NCI-H748 treated with DMSO at 0.1 percent for 48 hours (cell line): ENCODE measurements around the gene FRK.
"Not testable (repeated sequence)": the region's sequence is repeated elsewhere in the genome, so short reads cannot be mapped to it uniquely, and the experiment has no call there.

Experiments used
- DNase-seq: peaks from one replicate; lab custom pipeline; 2025; lab: John Stamatoyannopoulos, UW

Gene FRK

DNA sequence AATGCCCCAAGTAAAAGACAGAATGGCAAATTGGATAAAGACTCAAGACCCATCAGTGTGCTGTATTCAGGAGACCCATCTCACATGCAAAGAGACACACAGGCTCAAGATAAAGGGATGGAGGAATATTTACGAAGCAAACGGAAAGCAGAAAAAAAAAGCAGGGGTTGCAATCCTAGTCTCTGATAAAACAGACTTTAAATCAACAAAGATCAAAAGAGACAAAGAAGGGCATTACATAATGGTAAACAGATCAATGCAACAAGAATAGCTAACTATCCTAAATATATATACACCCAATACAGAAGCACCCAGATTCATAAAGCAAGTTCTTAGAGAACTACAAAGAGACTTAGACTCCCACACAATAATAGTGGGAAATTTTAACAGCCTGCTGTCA, 123.2 kb downstream of the FRK start:
- not testable (repeated sequence) for DNase-seq

DNA sequence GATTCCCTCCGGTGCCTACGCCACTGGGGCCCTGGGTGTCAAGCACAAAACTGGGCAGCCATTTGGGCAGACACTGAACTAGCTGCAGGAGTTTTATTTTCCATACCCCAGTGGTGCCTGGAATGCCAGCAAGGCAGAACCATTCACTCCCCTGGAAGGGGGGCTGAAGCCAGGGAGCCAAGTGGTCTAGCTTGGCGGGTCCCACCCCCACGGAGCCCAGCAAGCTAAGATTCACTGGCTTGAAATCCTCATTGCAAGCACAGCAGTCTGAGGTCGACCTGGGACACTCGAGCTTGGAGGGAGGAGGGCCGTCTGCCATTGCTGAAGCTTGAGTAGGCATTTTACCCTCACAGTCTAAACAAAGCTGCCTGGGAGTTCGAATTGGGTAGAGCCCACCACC, 125.3 kb downstream of the FRK start:
- DNase-seq: no peak

DNA sequence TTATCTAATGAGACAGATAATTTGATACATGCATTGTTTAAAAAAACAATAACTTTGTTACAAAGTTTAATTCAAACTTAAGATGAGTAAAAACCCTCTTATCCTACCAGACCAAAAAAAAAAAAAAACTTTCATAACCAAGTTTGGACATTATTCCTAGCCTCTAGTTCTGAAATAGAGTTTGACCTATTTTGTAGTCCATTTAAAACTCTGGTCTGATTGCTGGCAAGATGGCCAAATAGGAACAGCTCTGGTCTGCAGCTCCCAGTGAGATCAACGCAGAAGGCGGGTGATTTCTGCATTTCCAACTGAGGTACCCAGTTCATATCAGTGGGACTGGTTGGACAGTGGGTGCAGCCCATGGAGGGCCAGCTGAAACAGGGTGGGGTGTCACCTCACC, 125.9 kb downstream of the FRK start:
- no peak for DNase-seq

DNA sequence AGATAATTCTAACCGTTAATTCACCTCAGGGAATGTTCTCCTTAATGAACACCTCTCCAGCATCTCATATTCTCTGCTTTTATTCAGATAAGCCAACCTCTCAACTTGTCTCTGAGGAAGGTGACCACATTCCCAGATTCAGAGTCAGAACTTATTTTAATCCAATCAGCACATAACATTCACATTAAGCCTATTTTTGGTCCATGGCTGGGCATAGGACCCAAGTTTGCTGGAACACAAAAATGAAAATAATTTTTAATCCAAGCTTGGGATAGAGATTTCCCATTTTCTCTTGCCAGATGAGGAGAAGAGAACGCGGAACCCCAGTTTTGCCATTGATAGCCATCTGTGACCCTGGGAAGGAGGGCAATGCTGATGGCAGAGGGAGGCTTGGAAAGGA, 126.5 kb downstream of the FRK start:
- DNase-seq: no peak

DNA sequence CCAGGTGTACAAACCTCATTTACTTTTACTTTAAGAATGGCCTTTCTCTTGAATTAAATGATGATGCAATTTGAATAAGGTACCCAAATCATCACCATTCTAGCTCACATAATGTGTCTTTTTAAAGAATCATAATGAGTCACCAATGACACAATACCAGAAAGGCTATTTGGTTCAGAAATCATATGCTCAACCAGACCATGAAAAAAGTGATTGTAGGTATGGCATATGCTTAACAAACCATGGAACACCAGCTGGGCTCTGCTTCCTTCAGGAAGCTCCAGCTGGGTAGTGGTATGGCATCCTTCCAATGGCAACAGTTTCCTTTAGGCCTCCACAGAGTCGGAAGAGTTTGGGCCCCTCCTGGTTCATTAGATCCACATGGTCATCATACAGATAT, 128.2 kb downstream of the FRK start:
- DNase-seq: no peak

DNA sequence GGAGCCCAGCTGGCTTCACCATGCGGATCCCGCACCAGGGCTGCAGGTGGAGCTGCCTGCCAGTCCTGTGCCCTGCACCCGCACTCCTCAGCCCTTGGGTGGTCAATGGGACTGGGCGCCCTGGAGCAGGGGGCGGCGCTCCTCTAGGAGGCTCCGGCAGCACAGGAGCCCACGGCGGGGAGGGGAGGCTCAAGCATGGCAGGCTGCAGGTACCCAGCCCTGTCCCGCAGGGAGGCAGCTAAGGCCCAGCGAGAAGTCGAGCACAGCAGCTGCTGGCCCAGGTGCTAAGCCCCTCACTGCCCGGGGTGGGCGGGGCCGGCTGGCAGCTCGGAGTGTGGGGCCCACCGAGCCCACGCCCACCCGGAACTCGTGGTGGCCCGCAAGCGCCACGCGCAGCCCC, 132.7 kb downstream of the FRK start:
- DNase-seq: not testable (repeated sequence)

DNA sequence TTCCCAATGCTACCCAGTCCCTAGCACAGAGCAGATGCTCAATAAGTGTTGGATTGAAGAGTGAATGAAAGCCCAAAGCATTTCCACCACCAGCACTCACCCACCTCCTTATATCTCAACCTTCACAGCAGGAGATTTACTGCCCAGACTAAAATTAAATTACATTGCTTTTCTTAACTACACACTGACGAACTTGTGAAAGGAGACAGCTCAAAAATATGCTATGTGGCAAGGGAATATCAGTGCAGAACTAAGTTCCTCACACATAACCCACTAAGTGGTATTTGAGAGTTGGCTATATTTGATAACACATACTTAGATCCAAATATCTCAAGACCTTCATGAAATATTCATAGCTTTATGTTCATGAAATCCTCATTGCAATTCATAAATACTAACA, 137.7 kb downstream of the FRK start:
- DNase-seq: no peak

DNA sequence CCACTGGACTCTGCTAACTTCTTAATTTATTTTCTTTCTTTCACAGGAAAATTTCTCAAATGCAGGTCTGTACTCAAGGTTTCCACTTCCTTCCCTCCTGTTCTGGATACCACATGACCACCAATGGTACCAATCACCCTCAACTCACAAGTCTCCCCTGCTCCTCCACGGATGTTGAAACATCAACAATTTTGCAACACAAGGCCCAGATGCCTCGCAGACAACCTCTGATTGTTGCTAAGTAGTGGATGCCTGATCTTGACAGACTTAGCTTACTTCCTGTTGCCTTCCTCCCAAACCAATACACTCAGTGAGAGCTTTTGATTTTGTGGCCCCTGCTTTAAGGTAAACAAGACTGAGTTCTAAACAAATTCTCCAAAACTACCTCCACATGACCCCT, 146.6 kb downstream of the FRK start:
- no peak for DNase-seq

DNA sequence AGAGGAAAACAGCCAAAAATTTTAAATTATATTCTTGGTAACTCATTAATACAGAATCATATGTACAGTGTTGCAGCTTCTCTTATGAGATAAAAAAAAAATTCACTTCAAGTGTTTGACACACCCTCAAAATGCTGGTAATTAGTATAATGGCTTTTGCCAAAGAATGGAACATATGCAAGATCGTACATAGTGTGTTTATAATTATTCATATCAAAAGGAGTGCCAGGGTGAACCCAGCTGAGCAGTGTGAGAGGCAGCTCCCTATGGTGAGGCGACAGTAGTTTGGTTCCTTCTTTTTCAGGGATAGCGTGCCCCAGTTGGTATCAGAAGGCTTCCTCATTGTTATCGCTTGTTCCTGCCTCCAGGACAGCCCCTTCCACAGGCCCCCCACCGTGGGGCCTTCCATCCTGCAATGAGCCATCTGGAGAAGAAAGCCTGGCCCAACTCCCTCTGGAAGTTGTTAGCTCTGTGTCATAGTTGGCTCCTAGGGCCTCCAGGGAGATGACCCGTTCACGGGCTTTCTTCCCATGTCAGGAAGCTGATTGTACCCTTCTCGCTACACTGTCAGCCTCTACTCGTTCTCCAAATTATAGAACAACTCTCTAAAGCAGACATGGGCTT, 150.7 kb downstream of the FRK start:
- DNase-seq: no peak

DNA sequence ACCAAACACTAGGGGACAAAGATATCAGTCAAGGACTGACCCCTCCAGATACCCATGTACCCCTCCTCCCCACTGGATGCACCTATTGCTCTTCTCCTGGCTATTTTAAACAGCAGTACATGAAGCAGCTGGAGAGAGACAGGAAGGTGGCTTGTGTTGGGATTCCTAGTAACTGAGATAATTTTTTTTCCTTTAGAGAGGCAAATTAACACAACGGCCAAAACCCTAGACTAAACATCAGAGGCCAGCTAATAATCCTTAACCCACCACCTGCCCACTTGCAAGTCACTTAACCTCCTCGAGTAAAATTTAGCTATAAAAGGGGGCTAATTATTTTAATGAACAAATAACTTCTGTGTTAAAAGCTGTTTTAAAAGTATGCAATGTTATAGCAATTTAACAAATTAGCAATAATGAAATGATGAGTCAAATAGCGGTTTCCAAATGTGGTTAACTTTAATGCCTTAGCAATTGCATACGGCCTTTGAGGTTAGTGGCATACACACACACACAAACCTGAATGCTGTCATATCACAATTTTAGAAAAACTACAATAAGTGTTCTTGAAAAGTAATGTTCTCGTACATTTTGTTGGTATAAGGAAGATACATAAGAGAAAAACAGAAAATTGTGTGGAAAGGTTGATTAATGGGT, 151.7 kb downstream of the FRK start:
- peak; percentile 9 for DNase-seq

DNA sequence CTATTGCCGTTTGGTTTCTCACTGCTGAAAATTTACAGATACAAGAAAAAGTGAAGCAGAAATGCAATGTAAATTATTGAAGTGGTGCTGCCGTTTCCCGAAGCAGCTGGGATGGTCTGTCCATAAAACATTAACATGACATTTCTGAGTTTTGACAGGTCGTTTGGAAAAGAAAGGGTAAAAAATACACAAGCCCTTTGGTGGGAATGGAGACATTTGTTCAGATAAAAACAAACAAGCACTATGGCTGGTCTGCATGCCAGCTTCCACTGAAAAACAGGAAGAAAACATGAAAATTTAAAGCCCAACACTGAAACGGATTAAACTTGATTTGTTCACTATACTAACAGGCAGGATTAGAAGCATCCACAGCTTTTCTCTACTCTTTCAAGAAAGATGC, 155.2 kb downstream of the FRK start:
- DNase-seq: no peak

DNA sequence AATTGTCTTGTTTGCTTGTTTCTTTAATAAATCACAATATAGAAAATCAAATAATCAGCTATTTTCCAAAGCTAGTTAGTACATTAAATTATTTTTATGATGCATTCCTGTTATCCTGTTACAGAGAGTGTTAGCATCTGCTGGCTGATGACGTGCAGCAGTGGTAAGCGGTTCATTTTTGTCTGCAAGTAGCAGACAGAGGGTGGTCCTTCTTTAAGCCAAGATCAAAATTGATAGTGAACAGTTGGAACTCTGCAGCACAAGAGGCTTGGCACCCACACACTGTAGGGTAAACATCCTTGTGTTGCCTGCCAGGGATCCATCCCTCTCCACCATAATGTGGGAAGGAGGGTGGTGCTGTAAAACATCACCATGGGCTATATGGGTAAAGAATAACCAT, 158.3 kb downstream of the FRK start:
- DNase-seq: no peak

DNA sequence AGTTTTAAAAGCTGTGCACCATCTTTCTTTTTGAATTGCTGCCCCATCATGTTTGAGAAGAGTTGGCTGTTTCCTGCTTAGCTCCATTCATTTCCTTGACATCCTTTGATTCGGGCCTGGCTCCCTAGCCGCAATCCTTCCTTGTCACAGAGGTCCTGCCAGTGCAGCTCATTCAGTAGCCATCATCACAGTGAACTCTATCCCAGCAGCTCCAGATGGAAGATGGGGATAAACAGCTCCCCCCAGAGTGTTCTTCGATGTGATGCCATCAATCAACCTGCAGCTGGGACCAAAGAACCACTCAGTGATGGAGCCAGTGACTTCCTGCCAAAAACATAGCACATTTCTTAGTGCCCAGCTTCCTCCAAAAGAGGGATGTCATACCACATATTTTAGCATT, 158.8 kb downstream of the FRK start:
- DNase-seq: no peak

DNA sequence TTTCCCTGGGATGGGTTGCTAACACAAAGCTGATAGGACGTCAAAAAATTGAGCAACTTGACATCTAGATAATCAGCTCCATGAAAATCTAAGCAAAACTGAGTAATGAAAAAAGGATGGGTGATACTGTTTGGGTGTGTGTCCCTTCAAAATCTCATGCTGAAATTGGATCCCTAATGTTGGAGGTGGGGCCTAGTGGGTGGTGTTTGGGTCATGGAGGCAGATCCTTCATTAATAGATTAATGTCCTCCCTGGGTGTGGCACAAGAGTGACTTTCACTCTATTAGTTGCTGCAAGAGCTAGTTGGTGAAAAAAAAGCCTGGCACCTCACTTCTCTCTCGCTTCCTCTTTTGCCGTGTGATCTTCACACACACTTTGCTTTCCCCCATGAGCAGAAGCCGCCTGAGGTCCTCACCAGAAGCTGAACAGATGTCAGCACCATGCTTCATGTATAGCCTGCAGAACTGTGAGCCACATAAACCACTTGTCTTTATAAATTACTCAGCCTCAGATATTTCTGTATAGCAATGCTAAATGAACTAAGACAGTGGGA, 160.9 kb downstream of the FRK start:
- DNase-seq: no peak

DNA sequence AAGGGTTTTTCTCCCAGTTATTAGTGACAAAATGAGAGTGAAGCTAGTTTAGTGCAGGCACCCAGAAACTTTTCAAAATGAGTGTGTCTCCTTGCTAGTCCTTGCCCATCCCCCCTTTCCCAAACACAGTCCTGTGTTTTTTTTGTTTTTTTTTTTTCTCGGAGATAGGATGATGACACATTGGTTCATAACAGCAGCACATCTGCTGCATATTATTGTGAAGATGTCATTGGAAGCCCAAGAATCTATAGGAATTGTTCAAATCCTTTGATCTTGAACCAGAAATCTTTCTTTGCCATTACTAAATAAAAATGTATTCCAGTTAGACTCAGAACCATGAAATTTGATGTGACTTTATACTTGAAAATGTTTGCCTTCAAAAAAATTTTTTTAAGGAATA, 162.4 kb downstream of the FRK start:
- DNase-seq: no peak

DNA sequence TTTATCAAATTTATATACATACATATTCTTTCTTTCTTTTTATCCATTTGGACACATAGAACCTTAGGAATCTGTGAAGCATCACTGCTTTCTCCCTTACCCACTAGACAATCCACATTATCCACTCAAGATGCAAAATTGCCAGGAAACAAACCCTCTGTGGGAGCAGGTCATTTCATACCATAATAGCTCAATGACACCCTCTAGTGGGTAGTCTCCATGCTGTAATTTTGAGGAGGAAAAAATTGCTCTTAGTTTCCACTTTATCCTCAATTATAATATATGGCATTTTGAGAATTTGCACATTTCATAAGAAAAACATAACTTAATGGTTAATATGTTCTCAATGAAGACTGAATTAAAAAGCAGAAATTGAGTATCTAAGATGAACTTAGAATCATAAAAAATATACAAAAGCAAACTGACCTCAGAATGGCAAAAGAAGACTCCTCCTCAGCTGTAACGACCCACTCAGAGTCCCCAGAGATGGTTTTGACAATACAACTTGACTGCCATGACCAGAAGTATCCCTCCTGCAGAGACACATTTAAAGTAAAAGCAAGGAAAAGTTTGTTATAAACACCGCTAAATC, 164.1 kb downstream of the FRK start:
- DNase-seq: peak; percentile 44

DNA sequence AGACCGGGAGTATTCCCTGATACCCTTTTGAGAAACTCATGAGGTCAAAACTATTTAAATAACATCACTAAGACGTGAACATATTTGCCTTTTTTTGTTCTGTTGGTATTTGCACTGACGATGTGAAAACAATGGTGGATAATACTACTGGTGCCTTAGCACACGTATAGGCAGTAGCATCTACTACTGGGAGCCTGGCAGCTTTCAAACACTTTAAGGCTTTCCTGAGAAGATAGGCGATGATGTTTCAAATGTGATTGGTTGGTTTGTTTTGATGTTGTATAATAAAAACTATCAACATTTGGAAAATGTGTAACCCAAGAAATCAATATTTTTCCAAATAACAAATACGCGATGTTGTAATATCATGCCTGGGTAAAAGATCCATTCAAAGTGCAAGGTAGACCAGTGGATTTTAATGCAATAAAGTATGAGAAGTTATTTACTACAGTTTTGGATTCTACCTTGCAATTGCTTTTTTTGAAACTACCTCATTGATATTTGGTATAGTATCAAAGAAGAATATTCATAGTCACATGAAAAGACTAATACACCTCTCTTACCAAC, 166.2 kb downstream of the FRK start:
- DNase-seq: no peak

DNA sequence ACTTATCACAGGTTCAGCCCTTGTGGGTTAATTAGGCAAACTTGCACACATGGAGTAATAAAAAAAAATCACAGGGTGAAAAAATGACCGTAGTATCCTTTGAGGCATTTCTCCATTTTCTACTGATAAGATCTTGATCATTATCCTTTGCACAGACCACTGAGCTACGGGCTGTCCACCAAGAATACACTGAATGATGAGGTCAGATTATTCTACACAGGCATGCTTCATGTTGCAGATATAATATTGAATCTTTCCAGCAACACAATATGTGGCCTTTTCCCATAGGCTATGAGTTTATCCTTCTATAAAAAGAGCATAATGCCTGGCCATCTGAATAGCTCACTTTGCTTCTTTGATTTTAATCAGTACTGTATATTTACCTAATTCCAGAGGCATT, 168.9 kb downstream of the FRK start:
- DNase-seq: no peak

DNA sequence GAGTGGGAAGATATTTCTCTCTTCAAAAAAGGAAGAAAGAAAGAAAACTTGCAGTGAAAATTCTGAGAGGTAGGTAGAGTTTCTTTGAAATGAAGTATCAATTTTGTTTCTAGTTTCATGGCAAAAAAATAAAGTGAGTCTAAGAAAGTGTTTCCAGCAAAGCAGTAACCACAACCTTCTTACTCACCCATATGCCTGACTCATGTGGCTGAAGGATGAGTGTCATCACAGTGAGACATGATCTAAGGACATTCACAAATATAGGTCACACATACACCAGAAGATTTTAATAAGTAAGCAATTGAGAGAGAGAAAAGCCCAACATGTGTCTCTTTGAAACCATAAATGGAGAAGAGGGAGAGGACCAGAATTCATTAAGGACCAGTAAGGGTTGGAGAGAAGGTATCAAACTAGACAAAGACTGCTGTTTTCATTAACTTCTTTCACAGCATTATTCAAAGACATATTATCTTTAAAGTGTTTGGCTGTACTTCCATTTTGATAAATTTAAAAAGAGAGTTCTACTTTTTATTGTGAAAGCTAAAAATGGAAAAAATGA, 169.5 kb downstream of the FRK start:
- DNase-seq: no peak

DNA sequence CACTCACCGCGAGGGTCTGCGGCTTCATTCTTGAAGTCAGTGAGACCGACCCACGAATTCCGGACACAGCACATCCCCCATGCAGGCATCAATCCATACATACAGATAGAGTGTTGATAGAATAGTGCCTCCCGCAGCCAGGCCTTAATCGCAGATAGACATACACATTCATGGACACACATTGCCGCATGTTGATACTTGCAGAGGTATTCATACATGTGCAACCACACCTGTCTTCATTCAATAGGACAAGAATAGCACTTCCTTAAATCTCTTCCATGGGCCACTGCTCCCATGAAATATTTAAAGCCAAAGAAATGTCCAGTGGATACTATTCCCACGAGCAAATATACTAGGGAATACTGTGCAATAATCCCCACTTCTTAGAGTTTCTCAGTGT, 170.5 kb downstream of the FRK start:
- DNase-seq: no peak

DNA sequence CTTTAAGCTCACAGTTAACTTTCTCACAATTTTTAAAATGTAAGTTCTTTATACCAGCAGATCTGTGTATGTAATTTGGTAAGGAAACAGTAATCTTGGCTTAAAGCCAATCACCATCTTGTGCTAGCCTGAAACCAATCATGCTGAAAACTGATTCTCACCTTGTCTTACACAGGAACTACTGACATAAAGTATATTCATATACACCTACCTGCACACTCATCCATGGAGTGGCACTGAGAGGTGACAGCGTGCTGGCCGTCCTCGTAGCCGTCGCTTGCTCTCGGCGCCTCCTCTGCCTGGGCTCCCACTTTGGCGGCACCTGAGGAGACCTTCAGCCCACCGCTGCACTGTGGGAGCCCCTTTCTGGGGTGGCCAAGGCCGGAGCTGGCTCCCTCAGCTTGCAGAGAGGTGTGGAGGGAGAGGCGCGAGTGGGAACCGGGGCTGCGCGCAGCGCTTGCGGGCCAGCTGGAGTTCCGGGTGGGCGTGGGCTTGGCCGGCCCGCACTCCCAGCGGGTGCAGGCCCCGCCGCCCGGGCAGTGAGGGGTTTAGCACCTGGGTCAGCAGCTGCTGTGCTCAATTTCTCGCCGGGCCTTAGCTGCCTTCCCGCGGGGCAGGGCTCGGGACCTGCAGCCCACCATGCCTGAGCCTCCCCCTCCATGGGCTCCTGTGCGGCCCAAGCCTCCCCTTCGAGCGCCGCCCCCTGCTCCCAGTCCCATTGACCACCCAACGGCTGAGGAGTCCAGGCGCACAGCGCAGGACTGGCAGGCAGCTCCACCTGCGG, 171.8 kb downstream of the FRK start:
- not testable (repeated sequence) for DNase-seq

DNA sequence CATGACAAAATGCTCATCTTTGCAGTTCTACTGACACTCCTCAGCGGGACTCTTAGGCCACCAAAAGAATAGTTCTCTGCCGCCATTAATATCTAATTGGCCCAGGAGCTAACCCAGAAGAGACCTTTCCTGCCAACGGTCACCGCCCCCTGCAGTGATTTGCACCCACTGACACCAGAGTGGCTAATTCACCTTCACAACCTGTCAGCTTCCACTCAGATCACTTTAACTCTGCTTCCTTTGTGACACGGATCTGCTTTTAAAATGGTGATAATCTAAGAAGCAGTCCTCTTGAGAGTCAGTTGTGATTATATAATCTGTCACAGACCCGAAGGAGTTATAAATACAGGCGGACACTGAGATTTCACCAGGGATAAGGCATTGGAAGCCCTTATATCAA, 172.8 kb downstream of the FRK start:
- no peak for DNase-seq
